CD8-positive, alpha-beta memory T cell (primary cell): ENCODE data around the gene MRPS27. TPM values are rescaled to one million over a fixed set of nuclear protein-coding genes. Genes with fewer than 3 reads are reported as not detected.
"Not testable (repeated sequence)": the region's sequence is repeated elsewhere in the genome, so short reads cannot be mapped to it uniquely, and the experiment has no call there.

Source experiments
- CTCF ChIA-PET: fragments of 350-600 bp; sonication (Branson Sonifier 250); formaldehyde crosslinking; loops from one replicate; lab custom pipeline; 2021; ENCODE audit warnings: antibody characterized with exemption; lab: Charles Lee
- POLR2A ChIA-PET: fragments of 350-600 bp; sonication (Branson Sonifier 250); formaldehyde crosslinking; loops from one replicate; lab custom pipeline; 2021; ENCODE audit warnings: antibody characterized with exemption; lab: Charles Lee
- DNase-seq, 5 donors: peaks; one replicate each; pipeline versions ENCODE4 v3.0.0 to v3.0.0-alpha.2; 2020 to 2022; ENCODE audit warnings: mixed read lengths in 1 of 5
- H3K27ac ChIP-seq: one replicate; pipeline ENCODE4 v1.7.0; 2013; ENCODE audit warnings: low read depth, mild to moderate bottlenecking, low read length, moderate library complexity
- H3K27me3 ChIP-seq: 2 replicates; pipeline ENCODE4 v1.7.0; 2013; ENCODE audit warnings: low read length, mild to moderate bottlenecking; ENCODE audit not compliant: insufficient read depth, poor library complexity, severe bottlenecking
- H3K36me3 ChIP-seq: 2 replicates; pipeline ENCODE4 v1.7.0; 2013; ENCODE audit warnings: mild to moderate bottlenecking, low read length, moderate library complexity; ENCODE audit not compliant: insufficient read depth
- H3K4me1 ChIP-seq: 2 replicates; pipeline ENCODE4 v1.7.0; 2013; ENCODE audit warnings: mild to moderate bottlenecking, low read length, moderate library complexity; ENCODE audit not compliant: insufficient read depth
- H3K4me3 ChIP-seq: 2 replicates; pipeline ENCODE4 v1.7.0; 2013; ENCODE audit warnings: mild to moderate bottlenecking, low read length
- H3K9me3 ChIP-seq: 2 replicates; pipeline ENCODE4 v1.7.0; 2013; ENCODE audit warnings: mild to moderate bottlenecking, low read length
- H3K27ac Mint-ChIP-seq, 8 donors: one replicate each; pipeline ENCODE4 v1.8.0; 2020 to 2021; ENCODE audit warnings: mixed read lengths in 8 of 8, mild to moderate bottlenecking in 6 of 8, inconsistent platforms in 3 of 8, moderate library complexity in 3 of 8
- H3K27me3 Mint-ChIP-seq, 2 donors: one replicate each; pipeline ENCODE4 v1.8.0; 2020 to 2021; ENCODE audit warnings: mixed read lengths in 2 of 2, mild to moderate bottlenecking in 1 of 2, moderate library complexity in 1 of 2
- H3K36me3 Mint-ChIP-seq, 3 donors: one replicate each; pipeline ENCODE4 v1.8.0; 2020 to 2021; ENCODE audit warnings: mixed read lengths in 3 of 3, inconsistent platforms in 1 of 3, mild to moderate bottlenecking in 1 of 3
- H3K4me1 Mint-ChIP-seq, 3 donors: one replicate each; pipeline ENCODE4 v1.8.0; 2020 to 2021; ENCODE audit warnings: mixed read lengths in 3 of 3, inconsistent platforms in 1 of 3, mild to moderate bottlenecking in 1 of 3
- H3K4me3 Mint-ChIP-seq, 7 donors: one replicate each; pipeline ENCODE4 v1.8.0; 2020 to 2021; ENCODE audit warnings: mixed read lengths in 7 of 7, mild to moderate bottlenecking in 6 of 7, moderate library complexity in 4 of 7, inconsistent platforms in 2 of 7
- H3K9me3 Mint-ChIP-seq, 5 donors: one replicate each; pipeline ENCODE4 v1.8.0; 2020 to 2022; ENCODE audit warnings: mixed read lengths in 5 of 5, mild to moderate bottlenecking in 3 of 5, moderate library complexity in 2 of 5, inconsistent platforms in 1 of 5
- polyA plus RNA-seq: library from polyadenylated mRNA; unstranded; fragments of 300-500 nt; fragmentation: Illumina TruSeq; gene quantifications from one replicate; pipeline ENCODE4 v1.2.3, GENCODE V29; 2021
- total RNA-seq, 2 experiments: library from RNA; stranded (reverse); gene quantifications; one replicate each; pipeline ENCODE4 v1.2.3, GENCODE V29; 2021

Gene MRPS27
- total and polyA plus RNA-seq, 3 experiments from 2014 or later, result 35.9 to 91.9 (median 86.9) TPM

DNA sequence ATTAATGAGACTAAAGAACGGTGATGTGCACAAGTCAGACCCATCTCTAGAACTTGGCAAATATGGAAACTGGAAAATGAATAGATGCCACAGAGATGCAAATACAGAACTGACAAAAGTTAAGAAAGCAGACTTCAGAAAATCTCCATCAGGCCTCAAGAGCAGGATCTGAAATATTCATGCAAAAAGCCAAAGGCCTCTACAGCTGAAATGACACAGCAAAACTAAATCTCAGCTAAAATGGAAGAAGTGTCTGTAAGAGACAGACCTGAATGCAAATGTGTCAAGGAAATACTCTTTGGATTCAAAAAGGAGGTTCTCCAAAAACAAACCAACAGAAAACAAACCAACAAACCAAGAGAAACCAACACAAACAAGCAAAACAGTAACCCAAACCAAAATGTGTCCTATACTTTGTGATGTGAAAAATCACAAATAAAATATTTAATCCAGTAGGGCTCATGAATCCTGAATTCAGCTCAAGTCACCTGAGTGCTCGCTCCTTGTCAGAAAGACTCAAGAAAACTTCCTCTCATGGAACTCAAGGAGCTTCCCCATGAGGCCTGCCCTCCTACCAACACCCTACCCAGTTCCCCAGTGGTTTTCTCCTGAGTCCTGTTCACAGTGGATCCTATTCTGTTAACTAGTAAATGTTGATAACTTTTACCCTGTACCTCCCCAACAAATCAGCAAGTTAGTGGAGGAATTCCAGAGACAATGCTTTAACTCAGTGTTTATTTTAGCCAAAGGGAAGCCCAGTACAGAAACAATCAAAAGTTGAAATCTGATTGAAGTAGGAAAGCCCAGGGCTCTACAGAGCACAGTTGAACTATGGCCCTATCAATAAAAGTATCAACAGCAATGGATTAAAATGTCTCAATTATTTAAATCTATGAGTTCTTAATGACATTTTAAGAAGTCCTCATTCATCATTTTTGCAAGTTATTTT is 14.6 kb downstream of the MRPS27 start:
- Histone ChIP-seq H3K27me3 (no peaks in the 10 kb centered on the region), H3K27ac (no peak overlapping the region), H3K4me3 (no peak overlapping the region), H3K36me3 (peaks cover 5% of the 10 kb centered on the region), H3K9me3 (no peaks in the 10 kb centered on the region), H3K4me1 (peaks cover 9% of the 10 kb centered on the region)
- DNase-seq, result no peak
- H3K4me3 Mint-ChIP-seq, result peak overlapping the region in 1 of 7 donors; percentile 51
- POLR2A ChIA-PET, result no interaction called here
- H3K27ac Mint-ChIP-seq, result peak overlapping the region in 1 of 8 donors; percentile 45
- H3K4me1 Mint-ChIP-seq, result peaks cover 29 to 66% (median 49%) of the 10 kb centered on the region in 3 donors
- H3K36me3 Mint-ChIP-seq, result peaks cover 0 to 32% (median 5%) of the 10 kb centered on the region in 3 donors
- CTCF ChIA-PET, result no interaction called here
- peaks cover 0 to 2% of the 10 kb centered on the region in 2 donors for H3K27me3 Mint-ChIP-seq
- no peaks in the 10 kb centered on the region for H3K9me3 Mint-ChIP-seq

DNA sequence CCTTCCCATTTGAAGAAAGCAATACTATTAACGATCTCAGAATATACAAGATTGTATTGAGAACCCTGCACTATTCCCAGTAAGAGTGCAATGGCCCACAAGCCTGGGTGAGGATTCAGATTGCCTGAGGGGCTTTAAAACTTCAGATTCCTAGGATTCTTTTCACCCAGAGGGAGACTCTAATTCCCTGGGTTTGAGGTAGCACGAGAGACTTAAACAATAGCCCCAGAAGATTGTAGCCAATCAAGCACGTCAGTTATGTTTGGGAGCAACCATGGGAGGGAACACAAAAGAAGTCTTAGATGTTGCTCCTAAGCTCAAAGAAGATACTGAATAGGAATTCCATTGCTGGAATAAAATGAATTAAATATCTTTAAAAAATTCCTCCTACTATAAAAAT is 17.9 kb downstream of the MRPS27 start:
- Histone ChIP-seq H3K9me3 (no peaks in the 10 kb centered on the region), H3K27ac (no peak overlapping the region), H3K4me3 (no peak overlapping the region), H3K36me3 (no peaks in the 10 kb centered on the region), H3K4me1 (no peaks in the 10 kb centered on the region), H3K27me3 (no peaks in the 10 kb centered on the region)
- ChIA-PET CTCF (no interaction called here), POLR2A (no interaction called here)
- no peak overlapping the region for H3K27ac Mint-ChIP-seq
- no peak for DNase-seq
- H3K27me3 Mint-ChIP-seq, result no peaks in the 10 kb centered on the region
- peaks cover 0 to 23% (median 8%) of the 10 kb centered on the region in 3 donors for H3K36me3 Mint-ChIP-seq
- peaks cover 29 to 74% (median 56%) of the 10 kb centered on the region in 3 donors for H3K4me1 Mint-ChIP-seq
- H3K4me3 Mint-ChIP-seq, result no peak overlapping the region
- no peaks in the 10 kb centered on the region for H3K9me3 Mint-ChIP-seq

DNA sequence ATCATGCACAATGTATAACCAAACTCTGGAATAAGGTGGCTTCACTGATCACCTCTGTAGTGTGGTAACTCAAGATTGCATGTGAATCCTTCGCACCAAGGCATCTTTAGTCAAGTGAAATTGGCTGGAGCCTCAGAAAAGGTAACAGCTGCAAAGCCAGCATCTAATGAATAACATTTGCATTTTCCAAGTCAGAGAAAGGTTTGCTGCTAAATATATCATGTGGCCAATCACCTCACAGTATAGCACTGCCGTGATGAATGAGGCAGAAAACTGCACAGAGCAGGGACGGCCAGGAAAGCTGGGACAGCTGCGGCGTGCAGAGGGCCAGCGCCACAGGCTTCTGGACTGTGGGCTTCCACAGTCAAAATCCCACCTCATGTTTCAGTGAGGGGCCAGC is 18.5 kb downstream of the MRPS27 start:
- CTCF ChIA-PET, result no interaction called here
- no peaks in the 10 kb centered on the region for H3K36me3 ChIP-seq
- peaks cover 26 to 68% (median 55%) of the 10 kb centered on the region in 3 donors for H3K4me1 Mint-ChIP-seq

DNA sequence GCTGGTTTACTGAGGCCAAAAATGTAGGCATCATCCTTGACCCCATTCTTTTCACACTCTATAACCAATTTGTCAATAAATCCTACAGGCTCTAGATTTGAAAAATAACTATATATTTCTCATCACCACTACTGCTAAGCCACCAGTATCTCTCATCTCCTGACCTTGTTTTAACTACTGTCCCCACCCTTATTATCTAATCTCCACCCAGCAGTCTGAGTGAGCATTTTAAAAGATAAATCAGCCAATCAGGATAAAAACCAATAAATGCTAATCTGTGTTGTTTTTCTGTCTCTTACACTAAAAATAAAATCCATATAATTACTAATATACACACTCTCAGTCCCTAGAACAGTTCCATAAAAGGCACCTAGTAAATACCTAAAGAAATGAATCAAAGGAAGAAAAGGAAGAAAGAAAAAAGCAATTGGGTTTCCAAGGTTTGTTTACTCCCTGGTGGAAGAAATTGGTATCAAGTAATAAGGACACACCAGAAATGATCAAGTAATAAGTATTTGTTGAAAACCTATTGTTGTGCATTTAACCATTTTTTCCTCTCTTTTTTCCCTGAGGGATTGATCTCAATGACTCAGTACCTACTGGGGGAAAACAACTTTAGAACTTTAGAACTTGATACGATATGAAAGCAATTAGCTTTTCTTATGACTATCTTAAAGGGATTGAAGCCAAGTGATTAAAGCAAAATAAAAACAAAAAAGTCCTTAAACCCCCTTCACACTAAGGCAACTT is 19.3 kb downstream of the MRPS27 start:
- Histone ChIP-seq H3K27me3 (no peaks in the 10 kb centered on the region), H3K9me3 (no peaks in the 10 kb centered on the region), H3K4me3 (no peak overlapping the region), H3K4me1 (no peaks in the 10 kb centered on the region), H3K36me3 (no peaks in the 10 kb centered on the region), H3K27ac (no peak overlapping the region)
- Mint-ChIP-seq H3K9me3 (no peaks in the 10 kb centered on the region), H3K4me3 (no peak overlapping the region), H3K36me3 (peaks cover 0 to 36% (median 9%) of the 10 kb centered on the region in 3 donors), H3K27ac (no peak overlapping the region), H3K4me1 (peaks cover 26 to 67% (median 54%) of the 10 kb centered on the region in 3 donors), H3K27me3 (no peaks in the 10 kb centered on the region)
- CTCF ChIA-PET, result no interaction called here
- DNase-seq, result no peak
- POLR2A ChIA-PET, result no interaction called here

More for the DNA sequence above, 18.5 kb downstream of the MRPS27 start:
- H3K4me3 Mint-ChIP-seq, result no peak overlapping the region
- Histone ChIP-seq H3K27ac (no peak overlapping the region), H3K4me3 (no peak overlapping the region), H3K4me1 (no peaks in the 10 kb centered on the region), H3K9me3 (no peaks in the 10 kb centered on the region), H3K27me3 (no peaks in the 10 kb centered on the region)
- no peaks in the 10 kb centered on the region for H3K27me3 Mint-ChIP-seq
- POLR2A ChIA-PET, result no interaction called here
- H3K27ac Mint-ChIP-seq, result no peak overlapping the region
- H3K9me3 Mint-ChIP-seq, result no peaks in the 10 kb centered on the region
- DNase-seq, result no peak
- H3K36me3 Mint-ChIP-seq, result peaks cover 0 to 29% (median 9%) of the 10 kb centered on the region in 3 donors

DNA sequence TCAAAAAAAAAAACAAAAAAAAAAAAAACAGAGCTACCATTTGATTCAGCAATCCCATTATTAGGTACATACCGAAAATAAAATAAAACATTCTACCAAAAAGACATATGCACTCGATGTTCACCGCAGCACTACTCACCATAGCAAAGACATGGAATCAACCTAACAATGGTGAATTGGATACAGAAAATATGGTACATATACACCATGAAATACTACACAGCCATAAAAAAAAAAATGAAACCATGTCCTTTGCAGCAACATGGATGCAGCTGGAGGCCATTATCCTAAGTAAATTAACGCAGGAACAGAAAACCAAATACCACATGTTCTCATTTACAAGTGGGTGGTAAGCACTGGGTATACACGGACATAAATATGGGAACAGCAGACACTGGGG is 21.3 kb downstream of the MRPS27 start:
- no peaks in the 10 kb centered on the region for H3K9me3 ChIP-seq
- H3K27ac ChIP-seq, result no peak overlapping the region
- DNase-seq, result no peak
- H3K4me1 ChIP-seq, result no peaks in the 10 kb centered on the region
- CTCF ChIA-PET, result interaction anchor here (2.1 kb wide), 1 partner anchor 10 kb away, joined by 15 read pairs; no protein-coding TSS in a partner anchor
- Mint-ChIP-seq H3K36me3 (peaks cover 0 to 53% (median 11%) of the 10 kb centered on the region in 3 donors), H3K4me1 (peaks cover 16 to 49% (median 37%) of the 10 kb centered on the region in 3 donors), H3K27me3 (no peaks in the 10 kb centered on the region), H3K4me3 (no peak overlapping the region), H3K9me3 (no peaks in the 10 kb centered on the region), H3K27ac (no peak overlapping the region)
- no peaks in the 10 kb centered on the region for H3K27me3 ChIP-seq
- H3K4me3 ChIP-seq, result no peak overlapping the region
- POLR2A ChIA-PET, result no interaction called here
- no peaks in the 10 kb centered on the region for H3K36me3 ChIP-seq

DNA sequence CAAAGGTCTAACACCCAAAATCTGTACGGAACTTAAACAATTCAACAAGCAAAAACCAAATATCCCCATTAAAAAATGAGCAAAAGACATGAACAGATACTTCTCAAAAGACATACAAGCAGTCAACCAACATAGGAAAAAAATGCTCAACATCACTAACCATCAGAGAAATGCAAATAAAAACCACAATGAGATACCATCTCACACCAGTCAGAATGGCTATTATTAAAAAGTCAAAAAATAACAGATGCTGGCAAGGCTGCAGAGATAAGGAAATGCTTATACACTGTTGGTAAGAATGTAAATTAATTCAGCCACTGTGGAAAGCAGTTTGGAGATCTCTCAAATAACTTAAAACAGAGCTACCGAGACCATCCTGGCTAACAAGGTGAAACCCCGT is 21.9 kb downstream of the MRPS27 start:
- H3K4me3 Mint-ChIP-seq, H3K27me3 Mint-ChIP-seq, H3K4me3 ChIP-seq, H3K36me3 ChIP-seq, H3K9me3 Mint-ChIP-seq, H3K9me3 ChIP-seq, H3K4me1 ChIP-seq, POLR2A ChIA-PET, H3K27me3 ChIP-seq, DNase-seq, H3K27ac ChIP-seq: not testable (repeated sequence)
- CTCF ChIA-PET, result interaction anchor here (2.1 kb wide), 1 partner anchor 11 kb away, joined by 15 read pairs; no protein-coding TSS in a partner anchor
- H3K4me1 Mint-ChIP-seq, result peaks cover 17 to 43% (median 34%) of the 10 kb centered on the region in 3 donors
- H3K27ac Mint-ChIP-seq, result peak overlapping the region in 1 of 8 donors; percentile 64
- peaks cover 3 to 59% (median 12%) of the 10 kb centered on the region in 3 donors for H3K36me3 Mint-ChIP-seq

DNA sequence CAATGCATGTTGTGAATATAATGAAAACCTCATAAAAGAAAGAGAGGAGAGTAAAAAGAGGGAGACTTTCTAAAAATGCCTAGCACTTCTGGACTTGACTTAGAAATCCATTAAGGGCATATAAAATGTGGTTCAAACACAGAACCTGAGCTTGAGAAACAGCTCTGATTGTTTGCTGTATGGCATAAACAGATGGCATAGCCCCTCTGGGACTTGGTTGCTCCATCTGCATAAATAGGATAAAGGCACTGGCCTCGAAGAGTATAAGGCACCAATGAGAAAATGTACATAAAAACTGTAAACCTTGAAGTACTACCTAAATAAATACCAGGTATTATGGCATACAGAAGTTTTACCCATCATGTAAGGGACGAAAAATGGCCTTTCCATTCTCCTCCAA is 23.8 kb downstream of the MRPS27 start:
- Mint-ChIP-seq H3K9me3 (no peaks in the 10 kb centered on the region), H3K36me3 (peaks cover 5 to 56% (median 12%) of the 10 kb centered on the region in 3 donors), H3K4me3 (no peak overlapping the region), H3K27ac (no peak overlapping the region), H3K27me3 (no peaks in the 10 kb centered on the region), H3K4me1 (peaks cover 18 to 30% (median 30%) of the 10 kb centered on the region in 3 donors)
- DNase-seq, result no peak
- H3K9me3 ChIP-seq, result no peaks in the 10 kb centered on the region
- H3K4me3 ChIP-seq, result no peak overlapping the region
- CTCF ChIA-PET, result no interaction called here
- no peaks in the 10 kb centered on the region for H3K4me1 ChIP-seq
- no peaks in the 10 kb centered on the region for H3K27me3 ChIP-seq
- POLR2A ChIA-PET, result no interaction called here
- peaks cover 4% of the 10 kb centered on the region for H3K36me3 ChIP-seq
- H3K27ac ChIP-seq, result no peak overlapping the region

DNA sequence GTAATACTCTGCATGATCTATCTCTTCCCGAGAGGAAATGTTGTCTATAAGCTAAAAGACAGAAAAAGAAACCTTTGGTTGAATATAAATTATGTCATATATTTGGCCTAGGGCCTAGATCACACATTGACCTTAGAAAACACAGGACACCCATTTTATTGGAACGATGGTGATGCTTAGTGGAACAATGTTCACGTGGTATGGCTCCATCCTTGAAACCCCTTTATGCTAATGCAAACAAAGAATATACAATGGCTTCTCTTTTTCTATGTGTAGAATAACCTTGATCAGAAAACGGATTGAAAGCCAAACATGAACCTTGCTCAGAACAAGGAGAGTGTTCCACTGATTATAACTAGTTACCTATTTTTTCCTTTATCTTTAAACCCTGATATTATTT is 24.5 kb downstream of the MRPS27 start:
- Histone ChIP-seq H3K27ac (no peak overlapping the region), H3K9me3 (no peaks in the 10 kb centered on the region), H3K27me3 (no peaks in the 10 kb centered on the region), H3K4me3 (no peak overlapping the region), H3K4me1 (no peaks in the 10 kb centered on the region), H3K36me3 (peaks cover 4% of the 10 kb centered on the region)
- H3K4me3 Mint-ChIP-seq, result no peak overlapping the region
- peaks cover 5 to 57% (median 12%) of the 10 kb centered on the region in 3 donors for H3K36me3 Mint-ChIP-seq
- H3K9me3 Mint-ChIP-seq, result no peaks in the 10 kb centered on the region
- H3K27me3 Mint-ChIP-seq, result no peaks in the 10 kb centered on the region
- peaks cover 15 to 23% (median 22%) of the 10 kb centered on the region in 3 donors for H3K4me1 Mint-ChIP-seq
- POLR2A ChIA-PET, result no interaction called here
- CTCF ChIA-PET, result no interaction called here
- DNase-seq, result no peak
- no peak overlapping the region for H3K27ac Mint-ChIP-seq
